Renal cortical epithelial cell (primary cell): ENCODE data around the gene PPP2R1A. TPM values are rescaled to one million over a fixed set of nuclear protein-coding genes. Genes with fewer than 3 reads are reported as not detected.

Experiments used
- DNase-seq: peaks from one replicate; pipeline ENCODE4 v3.0.0-alpha.2; 2011; ENCODE audit warnings: low read depth
- total RNA-seq: library from RNA; depleted of rRNA; stranded (reverse); fragments of >200 nt; gene quantifications from 2 replicates; pipeline ENCODE4 v1.2.3, GENCODE V29; 2014

Gene PPP2R1A
- 293 and 385 TPM in 2 replicates for total RNA-seq

GRCh38 chr19:52189735-52190486 is at the start of gene PPP2R1A:
TSS of gene PPP2R1A (plus strand) at chr19:52190052. CDS start at chr19:52190097, 45 bp downstream.
- DNase-seq, result peak; percentile 100

DNA sequence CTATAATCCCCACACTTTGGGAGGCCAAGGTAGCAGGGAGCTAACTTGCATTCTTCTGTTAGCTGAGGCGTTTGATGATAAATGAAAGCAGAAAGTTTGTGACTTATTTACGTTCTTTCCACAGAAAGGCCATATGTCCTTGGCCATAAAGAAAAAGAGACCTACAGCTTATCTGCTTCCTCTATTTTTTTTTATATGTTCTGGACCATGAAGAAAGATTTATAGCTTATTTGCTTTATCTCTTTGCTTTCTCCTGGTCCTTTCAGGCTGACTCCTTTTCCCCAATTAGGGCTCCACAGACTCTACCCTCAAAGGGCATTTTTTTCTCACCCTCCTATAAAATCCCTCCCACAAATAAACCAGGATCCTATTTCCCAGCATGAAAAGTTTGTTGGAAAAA is 48.6 kb upstream of the PPP2R1A start:
- no peak for DNase-seq

DNA sequence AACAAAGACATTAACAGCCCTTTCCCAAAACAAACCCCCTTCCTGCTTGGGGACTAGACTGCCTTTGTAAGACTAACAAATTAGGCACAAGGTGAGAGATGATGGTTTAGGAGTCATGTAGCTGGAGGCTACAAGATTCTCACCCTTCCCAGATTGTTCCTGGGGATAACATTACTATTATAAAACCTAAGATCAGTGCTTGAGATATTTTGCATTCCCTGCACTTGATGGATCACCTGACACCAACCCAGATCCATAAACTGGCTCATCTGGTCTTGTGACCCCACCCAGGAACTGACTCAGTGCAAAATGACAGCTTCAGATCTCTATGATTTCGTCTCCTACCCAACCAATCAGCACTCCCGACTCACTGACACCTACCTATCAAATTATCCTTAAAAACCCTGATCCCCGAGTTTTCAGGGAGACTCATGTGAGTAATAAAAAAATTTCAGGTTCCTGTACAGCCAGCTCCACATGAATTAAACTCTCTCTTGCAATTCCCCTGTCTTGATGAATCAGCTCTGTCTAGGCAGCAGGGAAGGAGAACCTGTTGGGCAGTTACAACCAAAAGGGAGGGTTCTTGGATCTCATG is 47.8 kb upstream of the PPP2R1A start:
- no peak for DNase-seq

GRCh38 chr19:52148256-52148655 is 41.6 kb upstream of the PPP2R1A start:
- no peak for DNase-seq

GRCh38 chr19:52155596-52156359 is 34.1 kb upstream of the PPP2R1A start:
- no peak for DNase-seq

- no peak for DNase-seq
Observed at GRCh38 chr19:52170304-52170703, 19.5 kb upstream of the PPP2R1A start.

DNA sequence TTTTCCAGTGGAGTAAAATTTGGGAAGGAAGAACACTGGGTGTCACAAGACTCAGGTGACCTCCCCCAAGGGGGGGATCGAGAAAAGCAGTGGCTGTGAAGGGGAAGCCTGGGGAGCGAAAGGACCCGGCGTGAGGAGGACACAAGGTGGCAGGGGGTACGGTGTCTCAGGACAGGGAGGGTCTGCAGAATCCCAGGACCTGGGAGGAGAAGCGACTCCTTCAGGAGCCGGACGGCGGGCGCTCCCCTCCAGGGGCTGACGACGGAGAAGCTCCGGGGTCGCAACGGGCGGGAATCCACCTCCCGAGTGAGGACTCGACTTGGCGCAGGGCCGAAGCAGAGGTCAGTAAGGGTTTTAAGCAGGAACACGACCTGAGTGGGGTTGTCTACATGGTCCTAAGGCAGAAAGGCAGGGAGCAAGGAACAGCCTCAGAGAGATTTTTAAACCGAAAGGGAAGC is 19.0 kb upstream of the PPP2R1A start:
- no peak for DNase-seq

DNA sequence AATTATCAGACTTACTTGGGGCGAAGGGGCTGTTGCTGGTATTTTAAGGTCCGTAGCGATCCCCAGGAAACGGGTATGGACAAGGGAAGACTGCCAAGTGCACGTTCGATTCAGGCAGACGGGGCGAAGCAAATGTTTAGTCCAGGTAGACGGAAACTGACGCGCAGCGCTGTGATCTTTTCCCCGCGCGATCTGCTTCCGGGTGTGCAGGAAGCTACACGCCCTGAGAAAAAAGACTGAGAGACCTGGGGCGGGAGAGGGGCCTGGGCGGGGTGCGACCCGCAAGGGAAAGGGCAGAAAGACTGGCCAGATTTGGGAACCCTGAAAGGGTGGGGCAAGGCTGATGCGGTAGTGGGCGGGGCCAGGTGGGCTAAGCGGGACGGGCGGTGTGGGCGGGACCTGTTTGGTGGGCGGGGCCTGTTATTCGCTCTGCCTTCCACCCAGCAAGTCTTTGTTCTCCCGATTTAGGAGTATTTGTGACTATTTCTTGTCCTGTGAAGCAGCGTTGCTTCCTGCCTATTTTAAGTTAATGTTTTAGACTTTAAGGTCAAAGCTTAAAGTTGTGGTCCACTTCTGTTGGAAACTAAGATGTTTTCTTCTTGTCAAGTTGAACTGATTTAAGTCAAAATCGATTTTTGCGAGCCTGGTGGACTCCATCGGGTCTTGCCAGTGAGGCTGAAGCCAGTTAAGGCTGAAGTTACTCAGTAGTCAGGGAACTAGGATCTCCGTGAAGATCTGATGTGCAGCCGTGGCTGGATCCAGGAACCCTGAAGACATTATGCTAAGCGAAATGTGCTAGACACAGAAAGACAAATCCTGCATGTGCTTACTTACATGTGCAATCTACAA is 18.3 kb upstream of the PPP2R1A start, which contains the start of gene ZNF836:
Gene ZNF836, minus strand, starts transcription at position 301 of the 849 bp plus-strand sequence. CDS start 3,549 bp downstream, outside the sequence.
- DNase-seq, result peak; percentile 65

GRCh38 chr19:52172347-52172746 is 17.5 kb upstream of the PPP2R1A start:
- no peak for DNase-seq

GRCh38 chr19:52176574-52176973 is 13.3 kb upstream of the PPP2R1A start:
- no peak for DNase-seq

DNA sequence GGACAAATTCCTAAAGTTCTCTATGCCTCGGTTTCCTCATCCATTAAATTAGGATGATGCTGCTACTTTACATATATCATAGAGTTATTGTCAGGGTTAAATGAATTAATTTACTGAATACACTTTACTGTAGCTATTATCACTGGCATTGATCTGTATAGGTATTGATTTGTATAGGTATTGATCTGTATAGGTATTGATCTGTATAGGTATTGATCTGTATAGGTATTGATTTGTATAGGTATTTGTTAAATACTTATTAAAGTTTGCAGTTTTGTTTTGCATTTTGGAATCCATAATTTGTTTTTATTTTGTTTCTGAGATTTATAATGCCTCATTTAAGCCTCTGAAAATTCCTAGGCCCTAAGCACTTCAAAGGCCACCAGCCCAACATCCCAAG is 2.4 kb upstream of the PPP2R1A start:
- no peak for DNase-seq

GRCh38 chr19:52188822-52189734 is 774 bp upstream of the PPP2R1A start:
- DNase-seq, result no peak

GRCh38 chr19:52190487-52191293 is 838 bp downstream of the PPP2R1A start:
- peak; percentile 19 for DNase-seq

DNA sequence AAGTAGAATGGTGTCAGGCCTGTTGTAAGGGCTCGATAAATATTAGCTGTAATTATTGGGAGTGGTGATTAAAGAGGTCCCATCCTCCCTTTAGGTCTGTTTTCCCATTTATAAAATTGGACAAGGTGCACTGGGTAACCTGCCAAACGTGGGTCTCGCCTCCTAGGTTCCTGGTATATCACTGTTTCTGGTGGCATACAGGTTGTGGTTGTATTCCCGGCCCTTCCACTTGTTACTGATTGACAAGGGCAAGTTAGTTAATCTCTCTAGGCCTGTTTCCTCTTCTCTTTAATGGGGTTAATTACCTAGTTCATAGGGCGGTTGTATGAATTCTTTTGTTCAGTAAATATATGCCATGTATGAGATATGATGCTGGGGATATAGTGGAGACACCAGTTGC is 1.5 kb downstream of the PPP2R1A start:
- peak; percentile 35 for DNase-seq

DNA sequence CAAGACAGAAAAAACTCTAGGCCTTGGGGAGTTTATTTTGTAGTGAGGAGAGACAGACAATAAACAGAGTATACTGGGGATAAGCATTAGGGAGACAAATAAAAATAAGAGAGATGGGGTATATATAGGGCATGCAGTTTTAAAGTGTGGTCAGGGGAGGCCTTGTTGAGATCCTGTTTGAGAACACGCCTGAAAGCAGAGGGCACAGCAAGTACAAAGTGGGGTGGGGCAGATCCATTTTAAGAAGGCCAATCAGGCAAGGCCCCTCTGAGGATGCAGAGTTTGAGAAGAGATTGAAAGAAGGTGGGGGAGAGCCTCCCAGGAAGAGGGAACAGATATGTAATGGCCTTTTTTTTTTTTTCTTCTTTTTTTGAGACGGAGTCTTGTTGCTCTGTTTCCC is 2.1 kb downstream of the PPP2R1A start:
- DNase-seq, result no peak

DNA sequence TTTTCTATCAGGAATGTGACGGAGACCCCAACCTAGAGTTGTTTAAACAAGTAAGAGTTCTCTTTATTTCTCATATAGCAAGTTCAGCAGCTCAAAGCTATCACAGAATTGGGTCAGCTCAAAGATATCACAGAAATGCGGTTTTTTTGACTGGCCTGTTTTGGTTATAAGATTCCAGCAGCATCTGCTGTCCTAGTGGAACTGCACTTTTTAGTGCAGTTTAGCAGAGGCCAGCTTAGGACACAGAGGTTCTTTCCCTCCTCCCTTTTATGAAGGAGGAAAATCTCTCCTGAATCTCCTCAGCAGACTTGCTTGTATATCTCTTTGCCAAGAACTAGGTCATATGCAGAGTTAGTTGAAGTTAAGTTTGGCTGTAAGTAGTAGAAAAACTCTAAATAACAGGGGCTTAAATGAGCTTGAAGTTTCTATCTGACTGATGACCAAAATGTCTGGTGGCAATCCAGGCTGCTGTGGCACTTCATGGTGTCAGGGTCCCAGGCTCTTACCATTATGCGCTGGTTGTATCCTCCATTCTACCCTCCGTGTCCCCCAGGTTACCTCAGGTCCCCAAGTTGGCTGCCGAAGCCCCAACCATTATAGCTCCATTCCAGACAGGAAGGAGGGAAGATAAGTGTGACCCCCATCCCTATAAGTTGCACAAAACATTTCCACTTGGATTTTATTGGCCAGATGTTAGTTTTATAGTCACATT is 6.6 kb downstream of the PPP2R1A start:
- DNase-seq, result no peak

- no peak for DNase-seq
Observed at GRCh38 chr19:52197964-52198363, 8.1 kb downstream of the PPP2R1A start.

DNA sequence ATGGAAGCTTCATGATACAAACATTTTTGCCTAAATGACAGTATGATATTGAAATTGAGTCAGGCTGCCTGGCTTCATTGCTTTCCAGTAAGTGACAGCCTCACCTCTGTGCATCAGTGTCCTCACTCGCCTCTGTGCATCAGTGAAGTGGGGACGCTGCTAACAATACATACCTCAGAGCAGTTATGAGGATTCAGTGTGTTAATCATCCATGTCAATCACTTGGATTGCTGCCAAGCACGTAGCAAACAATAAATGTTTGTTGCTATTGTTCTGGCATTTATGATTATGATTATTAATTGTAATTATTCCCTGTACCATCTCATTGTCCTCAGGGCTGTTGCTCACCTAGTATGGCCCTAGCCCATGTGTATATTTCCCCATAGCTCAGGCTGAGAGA is 8.8 kb downstream of the PPP2R1A start:
- no peak for DNase-seq

GRCh38 chr19:52200044-52200443 is 10.2 kb downstream of the PPP2R1A start:
- peak; percentile 44 for DNase-seq
